AG09319 (cell line): ENCODE results near the gene IHH.

ENCODE experiments used
- DNase-seq: peaks from one replicate; pipeline ENCODE4 v3.0.0-alpha.2; 2010; ENCODE audit warnings: low read depth; ENCODE audit errors: extremely low read depth
- CTCF ChIP-seq: IDR thresholded peaks from 2 replicates; pipeline ENCODE4 v1.5.1; 2011; ENCODE audit warnings: low read depth, mild to moderate bottlenecking, inconsistent platforms, low read length, moderate library complexity

IHH gene

GRCh38 chr2:219084791-219085190 lies 24.1 kb upstream of the IHH start:
- TF ChIP-seq CTCF: no peak
- DNase-seq: no peak

GRCh38 chr2:219082332-219082958 lies 21.7 kb upstream of the IHH start:
- no peak for TF ChIP-seq CTCF

GRCh38 chr2:219081701-219082331 lies 21.1 kb upstream of the IHH start:
- no peak for DNase-seq
- no peak for TF ChIP-seq CTCF

More at GRCh38 chr2:219082332-219082958, 21.7 kb upstream of the IHH start:
- DNase-seq: no peak

- no peak for TF ChIP-seq CTCF
Observed at GRCh38 chr2:219081096-219081495, 20.4 kb upstream of the IHH start.

GRCh38 chr2:219079417-219079816 lies 18.7 kb upstream of the IHH start:
- DNase-seq: no peak
- TF ChIP-seq CTCF: no peak

More at GRCh38 chr2:219081096-219081495, 20.4 kb upstream of the IHH start:
- no peak for DNase-seq

- no peak for TF ChIP-seq CTCF
- DNase-seq: no peak
Observed at GRCh38 chr2:219078951-219079350, 18.2 kb upstream of the IHH start.

- TF ChIP-seq CTCF: no peak; the same call in 1 of the 2 replicates
- DNase-seq: no peak
Observed at GRCh38 chr2:219078126-219078525, 17.4 kb upstream of the IHH start.
